Chondrocyte (in vitro differentiated cells): Measurements from ENCODE around the gene TSEN34. TPM values are rescaled to one million over a fixed set of nuclear protein-coding genes. Genes with fewer than 3 reads are reported as not detected.

Source experiments
- DNase-seq: peaks from one replicate; pipeline ENCODE4 v3.0.0; 2021; ENCODE audit warnings: mixed read lengths, low spot score
- H3K27ac Mint-ChIP-seq: one replicate; pipeline ENCODE4 v1.8.0; 2021; ENCODE audit warnings: mild to moderate bottlenecking, moderate library complexity, mixed read lengths; ENCODE audit not compliant: unreplicated experiment
- H3K27me3 Mint-ChIP-seq: 2 replicates; pipeline ENCODE4 v1.8.0; 2021; ENCODE audit warnings: low read depth, mixed read lengths
- H3K36me3 Mint-ChIP-seq: 2 replicates; pipeline ENCODE4 v1.8.0; 2021; ENCODE audit warnings: low read depth, mixed read lengths
- H3K4me1 Mint-ChIP-seq: 2 replicates; pipeline ENCODE4 v1.8.0; 2021; ENCODE audit warnings: low read depth, mild to moderate bottlenecking, mixed read lengths
- H3K4me3 Mint-ChIP-seq: one replicate; pipeline ENCODE4 v1.8.0; 2021; ENCODE audit warnings: mild to moderate bottlenecking, moderate library complexity, mixed read lengths; ENCODE audit not compliant: unreplicated experiment
- H3K9me3 Mint-ChIP-seq: 2 replicates; pipeline ENCODE4 v1.8.0; 2021; ENCODE audit warnings: low read depth, mixed read lengths
- long read RNA-seq: library from polyadenylated mRNA; stranded (forward); transcript quantifications from one replicate; pipeline ENCODE4 v2.0.0, GENCODE V29; 2021
- total RNA-seq: library from RNA; stranded (reverse); gene quantifications from 3 replicates; pipeline ENCODE4 v1.2.1, GENCODE V29; 2021
- TF ChIP-seq, protein P1 (sequence below): fragments of 200-600 bp; sonication (generic); IDR thresholded peaks from 2 replicates; pipeline ENCODE4 v1.5.0; 2021; ENCODE audit warnings: antibody characterized with exemption, mild to moderate bottlenecking, moderate library complexity

TSEN34 gene
- total RNA-seq = 39.6 to 46.2 TPM (median 40.5 TPM) in 3 replicates
- long read RNA-seq, transcript TSEN34-201 (5 exons, 2,294 nt) = minor isoform, 37 of 142 reads
- long read RNA-seq, transcript TSEN34-203 (4 exons, 1,349 nt) = major isoform, 93 of 142 reads
- long read RNA-seq, partial matches to known transcripts = 4 of 142 reads
- long read RNA-seq, other reads (novel, unspliced or antisense) = 5 of 142 reads

DNA sequence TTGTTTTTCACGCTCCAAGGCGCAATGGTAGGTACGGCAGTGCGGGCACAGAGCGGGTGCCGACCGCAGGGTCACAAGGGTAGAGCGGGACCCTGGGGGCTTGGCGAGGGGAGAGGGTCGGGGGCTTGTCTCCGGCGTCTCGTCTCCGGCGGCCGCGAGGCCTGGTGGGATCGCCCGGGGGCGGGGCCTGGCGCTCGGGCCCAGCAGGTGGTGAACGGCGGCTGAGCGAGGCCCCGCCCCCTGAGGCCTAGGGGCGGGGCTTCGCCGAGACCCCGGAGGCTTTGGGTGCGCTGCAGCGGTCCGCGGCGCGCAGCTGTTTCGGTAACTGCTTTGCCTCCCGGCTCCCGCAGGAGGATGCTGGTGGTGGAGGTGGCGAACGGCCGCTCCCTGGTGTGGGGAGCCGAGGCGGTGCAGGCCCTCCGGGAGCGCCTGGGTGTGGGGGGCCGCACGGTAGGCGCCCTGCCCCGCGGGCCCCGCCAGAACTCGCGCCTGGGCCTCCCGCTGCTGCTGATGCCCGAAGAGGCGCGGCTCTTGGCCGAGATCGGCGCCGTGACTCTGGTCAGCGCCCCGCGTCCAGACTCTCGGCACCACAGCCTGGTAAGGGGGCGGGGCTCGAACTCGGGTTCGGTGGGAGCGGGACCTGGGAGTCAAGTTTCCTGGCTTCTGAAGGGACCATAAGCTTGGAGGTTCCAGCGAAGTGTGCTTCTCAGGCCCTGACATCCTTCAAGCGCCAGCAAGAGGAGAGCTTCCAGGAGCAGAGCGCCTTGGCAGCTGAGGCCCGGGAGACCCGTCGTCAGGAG is at the start of gene TSEN34:
Gene TSEN34, plus strand, starts transcription at position 298 of the 800 bp plus-strand sequence. Its CDS starts 57 bp downstream, at position 355.
- Mint-ChIP-seq H3K4me3 (peak within 1 kb of the TSS; percentile 86), H3K36me3 (peaks cover 8% of the 10 kb centered on the region), H3K9me3 (no peaks in the 10 kb centered on the region), H3K27me3 (no peaks in the 10 kb centered on the region), H3K27ac (peak within 1 kb of the TSS; percentile 99), H3K4me1 (peaks cover 34% of the 10 kb centered on the region)
- TF ChIP-seq, protein P1, sequence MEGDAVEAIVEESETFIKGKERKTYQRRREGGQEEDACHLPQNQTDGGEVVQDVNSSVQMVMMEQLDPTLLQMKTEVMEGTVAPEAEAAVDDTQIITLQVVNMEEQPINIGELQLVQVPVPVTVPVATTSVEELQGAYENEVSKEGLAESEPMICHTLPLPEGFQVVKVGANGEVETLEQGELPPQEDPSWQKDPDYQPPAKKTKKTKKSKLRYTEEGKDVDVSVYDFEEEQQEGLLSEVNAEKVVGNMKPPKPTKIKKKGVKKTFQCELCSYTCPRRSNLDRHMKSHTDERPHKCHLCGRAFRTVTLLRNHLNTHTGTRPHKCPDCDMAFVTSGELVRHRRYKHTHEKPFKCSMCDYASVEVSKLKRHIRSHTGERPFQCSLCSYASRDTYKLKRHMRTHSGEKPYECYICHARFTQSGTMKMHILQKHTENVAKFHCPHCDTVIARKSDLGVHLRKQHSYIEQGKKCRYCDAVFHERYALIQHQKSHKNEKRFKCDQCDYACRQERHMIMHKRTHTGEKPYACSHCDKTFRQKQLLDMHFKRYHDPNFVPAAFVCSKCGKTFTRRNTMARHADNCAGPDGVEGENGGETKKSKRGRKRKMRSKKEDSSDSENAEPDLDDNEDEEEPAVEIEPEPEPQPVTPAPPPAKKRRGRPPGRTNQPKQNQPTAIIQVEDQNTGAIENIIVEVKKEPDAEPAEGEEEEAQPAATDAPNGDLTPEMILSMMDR = no peak
- peak; percentile 96 for DNase-seq

DNA sequence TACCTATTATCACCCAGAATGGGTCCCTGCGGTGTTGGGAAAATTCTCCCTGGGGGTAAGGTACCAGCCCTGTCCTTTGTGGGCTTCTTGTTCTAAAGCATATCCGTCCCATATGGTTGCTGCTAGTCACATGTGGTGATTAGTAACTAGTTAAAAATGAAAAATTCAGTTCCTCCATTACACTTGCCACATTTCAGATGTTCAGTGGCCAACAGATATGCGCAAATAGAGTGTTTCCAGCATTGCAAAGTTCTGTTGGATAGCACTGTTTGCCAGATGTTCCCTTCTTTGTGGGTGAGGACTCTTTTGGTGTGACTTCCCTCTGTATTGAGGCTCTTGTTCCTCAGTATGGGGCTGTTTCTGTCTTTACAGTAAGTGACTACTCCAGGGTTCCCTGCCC is 49.8 kb upstream of the TSEN34 start:
- TF ChIP-seq, protein P1 = no peak
- H3K4me3 Mint-ChIP-seq = no peak overlapping the region
- peaks cover 22% of the 10 kb centered on the region for H3K36me3 Mint-ChIP-seq
- no peaks in the 10 kb centered on the region for H3K9me3 Mint-ChIP-seq
- no peaks in the 10 kb centered on the region for H3K27me3 Mint-ChIP-seq
- no peak overlapping the region for H3K27ac Mint-ChIP-seq
- peaks cover 44% of the 10 kb centered on the region for H3K4me1 Mint-ChIP-seq
- no peak for DNase-seq

DNA sequence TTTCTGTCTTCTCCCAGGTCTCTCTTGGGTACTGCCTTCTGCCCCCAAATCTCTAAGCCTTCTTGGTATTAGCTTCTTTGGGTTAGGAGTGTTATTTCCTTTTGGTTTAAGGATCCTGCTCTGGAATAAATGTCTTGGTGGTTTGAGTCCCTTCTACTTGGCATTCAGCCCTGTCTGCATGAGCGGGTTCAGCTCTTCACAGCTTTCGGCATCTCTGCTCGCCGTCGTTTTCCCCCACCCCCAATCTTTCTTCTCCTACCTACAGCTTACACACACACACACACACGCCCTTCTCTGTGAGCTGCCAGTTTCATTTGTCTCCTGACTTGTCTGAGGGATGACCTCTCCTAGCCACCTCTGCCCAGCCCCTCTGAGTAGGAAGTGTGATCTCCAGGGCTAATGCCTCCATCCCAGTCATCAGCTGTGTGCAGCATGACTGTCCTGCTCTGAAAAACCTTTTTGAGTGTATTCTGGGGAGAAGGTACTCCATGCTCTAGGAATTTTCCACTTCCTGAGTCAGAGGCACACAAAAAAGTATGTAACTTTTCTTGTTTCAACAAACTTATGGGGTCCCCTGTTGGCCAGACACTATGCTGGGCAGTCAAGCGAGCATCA is 48.8 kb upstream of the TSEN34 start:
- Mint-ChIP-seq H3K36me3 (peaks cover 29% of the 10 kb centered on the region), H3K27ac (peak overlapping the region; percentile 73), H3K27me3 (no peaks in the 10 kb centered on the region), H3K4me1 (peaks cover 39% of the 10 kb centered on the region), H3K9me3 (no peaks in the 10 kb centered on the region), H3K4me3 (no peak overlapping the region)
- TF ChIP-seq, protein P1 = no peak
- no peak for DNase-seq

DNA sequence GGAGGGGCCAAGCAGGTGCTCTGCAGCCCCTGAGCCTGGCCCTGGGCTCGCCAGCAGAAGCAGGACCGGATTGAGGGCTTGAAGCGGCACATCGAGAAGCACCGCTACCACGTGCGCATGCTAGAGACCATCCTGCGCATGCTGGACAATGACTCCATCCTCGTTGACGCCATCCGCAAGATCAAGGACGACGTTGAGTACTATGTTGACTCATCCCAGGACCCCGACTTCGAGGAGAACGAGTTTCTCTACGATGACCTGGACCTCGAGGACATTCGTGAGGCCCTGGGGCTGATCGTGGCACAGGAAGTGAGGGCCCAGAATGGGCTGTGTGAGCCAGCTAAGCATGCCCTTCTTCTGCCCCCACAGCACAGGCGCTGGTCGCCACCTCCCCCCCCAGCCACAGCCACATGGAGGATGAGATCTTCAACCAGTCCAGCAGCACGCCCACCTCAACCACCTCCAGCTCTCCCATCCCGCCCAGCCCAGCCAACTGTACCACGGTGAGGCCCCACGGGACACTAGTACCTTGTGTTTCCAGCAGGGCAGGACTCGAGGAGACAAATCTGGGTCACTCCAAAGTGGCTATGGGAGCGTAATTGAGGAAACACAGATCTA is 45.5 kb upstream of the TSEN34 start:
- no peaks in the 10 kb centered on the region for H3K27me3 Mint-ChIP-seq
- no peak for DNase-seq
- TF ChIP-seq, protein P1 = no peak
- H3K4me3 Mint-ChIP-seq = no peak overlapping the region
- no peak overlapping the region for H3K27ac Mint-ChIP-seq
- no peaks in the 10 kb centered on the region for H3K9me3 Mint-ChIP-seq
- peaks cover 42% of the 10 kb centered on the region for H3K36me3 Mint-ChIP-seq
- H3K4me1 Mint-ChIP-seq = peaks cover 17% of the 10 kb centered on the region

DNA sequence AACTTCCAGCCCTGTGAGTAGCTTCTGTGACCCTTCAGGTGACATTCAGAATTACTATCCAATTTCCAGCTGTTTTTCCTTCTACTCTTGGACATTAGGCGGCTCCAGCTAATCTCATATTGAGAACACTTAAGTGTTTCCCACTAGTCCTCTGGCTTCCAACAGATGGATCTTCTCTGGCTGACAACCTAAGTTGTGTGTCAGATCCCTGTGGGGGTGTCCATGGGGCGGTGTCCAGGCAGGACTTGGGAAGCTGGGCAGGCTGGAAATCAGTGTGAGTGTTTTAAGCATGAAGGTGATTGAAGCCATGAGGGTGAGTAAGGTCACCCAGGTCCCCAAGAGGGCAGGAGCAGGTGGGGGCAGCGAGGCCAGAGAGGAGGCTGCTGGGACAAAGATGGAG is 43.4 kb upstream of the TSEN34 start:
- no peak for DNase-seq

More for the DNA sequence above, 43.4 kb upstream of the TSEN34 start:
- no peaks in the 10 kb centered on the region for H3K4me1 Mint-ChIP-seq
- peak overlapping the region; percentile 41 for H3K27ac Mint-ChIP-seq
- H3K27me3 Mint-ChIP-seq = no peaks in the 10 kb centered on the region
- no peaks in the 10 kb centered on the region for H3K9me3 Mint-ChIP-seq
- no peak overlapping the region for H3K4me3 Mint-ChIP-seq
- TF ChIP-seq, protein P1 = no peak
- peaks cover 51% of the 10 kb centered on the region for H3K36me3 Mint-ChIP-seq
